Measurements from ENCODE around the gene PPP1R16B.

- TF ChIP-seq EZH2 (IDR thresholded peaks at IDR 0.05) (no peak), POLR2AphosphoS5 (IDR thresholded peaks at IDR 0.05; ENCODE audit: borderline replicate concordance, low read depth, low read length) (no peak)
Observed at GRCh38 chr20:38875175-38875993, 69.9 kb downstream of the PPP1R16B start.

Measured in SK-N-MC (cell line).